ENCODE measurements around the gene FANCD2.

- TF ChIP-seq, protein P1, sequence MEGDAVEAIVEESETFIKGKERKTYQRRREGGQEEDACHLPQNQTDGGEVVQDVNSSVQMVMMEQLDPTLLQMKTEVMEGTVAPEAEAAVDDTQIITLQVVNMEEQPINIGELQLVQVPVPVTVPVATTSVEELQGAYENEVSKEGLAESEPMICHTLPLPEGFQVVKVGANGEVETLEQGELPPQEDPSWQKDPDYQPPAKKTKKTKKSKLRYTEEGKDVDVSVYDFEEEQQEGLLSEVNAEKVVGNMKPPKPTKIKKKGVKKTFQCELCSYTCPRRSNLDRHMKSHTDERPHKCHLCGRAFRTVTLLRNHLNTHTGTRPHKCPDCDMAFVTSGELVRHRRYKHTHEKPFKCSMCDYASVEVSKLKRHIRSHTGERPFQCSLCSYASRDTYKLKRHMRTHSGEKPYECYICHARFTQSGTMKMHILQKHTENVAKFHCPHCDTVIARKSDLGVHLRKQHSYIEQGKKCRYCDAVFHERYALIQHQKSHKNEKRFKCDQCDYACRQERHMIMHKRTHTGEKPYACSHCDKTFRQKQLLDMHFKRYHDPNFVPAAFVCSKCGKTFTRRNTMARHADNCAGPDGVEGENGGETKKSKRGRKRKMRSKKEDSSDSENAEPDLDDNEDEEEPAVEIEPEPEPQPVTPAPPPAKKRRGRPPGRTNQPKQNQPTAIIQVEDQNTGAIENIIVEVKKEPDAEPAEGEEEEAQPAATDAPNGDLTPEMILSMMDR (conservative IDR thresholded peaks at IDR 0.05), result no peak
- no peak for TF ChIP-seq EZH2 (IDR thresholded peaks at IDR 0.05; ENCODE audit: low read depth)
Measured at GRCh38 chr3:10137178-10137577, 110.9 kb downstream of the FANCD2 start.
